Brain microvascular endothelial cell (primary cell): ENCODE results near the gene ARF3.

Experiments
- DNase-seq: peaks from one replicate; pipeline ENCODE4 v3.0.0-alpha.2; 2020
- H3K27ac ChIP-seq: fragments of 250-450 bp; sonication (Bioruptor Pico); 2 replicates; pipeline ENCODE4 v1.5.1; 2020; ENCODE audit warnings: mild to moderate bottlenecking, moderate library complexity
- H3K27me3 ChIP-seq: fragments of 250-450 bp; sonication (Bioruptor Pico); replicated peaks from 2 replicates; pipeline ENCODE4 v1.5.1; 2020; ENCODE audit warnings: mild to moderate bottlenecking
- H3K36me3 ChIP-seq: fragments of 250-450 bp; sonication (Bioruptor Pico); replicated peaks from 2 replicates; pipeline ENCODE4 v1.5.1; 2020; ENCODE audit warnings: mild to moderate bottlenecking
- H3K4me3 ChIP-seq: 2 replicates; pipeline ENCODE4 v1.5.1; 2011; ENCODE audit warnings: low read depth, mild to moderate bottlenecking, control low read depth, low read length, moderate library complexity
- in situ Hi-C: cut with HindIII; loops from 2 replicates; pipeline ENCODE4 v1.10.0; 2017; ENCODE audit warnings: low sequenced_read_pairs, low pct_ligation_motif_present
- TF ChIP-seq, protein P1 (sequence below): IDR thresholded peaks from 2 replicates; pipeline ENCODE4 v1.5.1; 2011; ENCODE audit warnings: low read depth, mild to moderate bottlenecking, moderate library complexity, low read length, control low read depth, inconsistent platforms; ENCODE audit errors: missing control alignments

Gene ARF3

GRCh38 chr12:48929551-48929950 lies 27.7 kb downstream of the ARF3 start:
- no peaks in the 10 kb centered on the region for H3K27me3 ChIP-seq
- no peak overlapping the region for H3K27ac ChIP-seq
- H3K36me3 ChIP-seq: peaks cover 46% of the 10 kb centered on the region
- DNase-seq: no peak
- in situ Hi-C loops: no loop called here
- H3K4me3 ChIP-seq: no peak overlapping the region
- TF ChIP-seq, protein P1, sequence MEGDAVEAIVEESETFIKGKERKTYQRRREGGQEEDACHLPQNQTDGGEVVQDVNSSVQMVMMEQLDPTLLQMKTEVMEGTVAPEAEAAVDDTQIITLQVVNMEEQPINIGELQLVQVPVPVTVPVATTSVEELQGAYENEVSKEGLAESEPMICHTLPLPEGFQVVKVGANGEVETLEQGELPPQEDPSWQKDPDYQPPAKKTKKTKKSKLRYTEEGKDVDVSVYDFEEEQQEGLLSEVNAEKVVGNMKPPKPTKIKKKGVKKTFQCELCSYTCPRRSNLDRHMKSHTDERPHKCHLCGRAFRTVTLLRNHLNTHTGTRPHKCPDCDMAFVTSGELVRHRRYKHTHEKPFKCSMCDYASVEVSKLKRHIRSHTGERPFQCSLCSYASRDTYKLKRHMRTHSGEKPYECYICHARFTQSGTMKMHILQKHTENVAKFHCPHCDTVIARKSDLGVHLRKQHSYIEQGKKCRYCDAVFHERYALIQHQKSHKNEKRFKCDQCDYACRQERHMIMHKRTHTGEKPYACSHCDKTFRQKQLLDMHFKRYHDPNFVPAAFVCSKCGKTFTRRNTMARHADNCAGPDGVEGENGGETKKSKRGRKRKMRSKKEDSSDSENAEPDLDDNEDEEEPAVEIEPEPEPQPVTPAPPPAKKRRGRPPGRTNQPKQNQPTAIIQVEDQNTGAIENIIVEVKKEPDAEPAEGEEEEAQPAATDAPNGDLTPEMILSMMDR: no peak

- TF ChIP-seq, protein P1: no peak
- Histone ChIP-seq H3K27ac (no peak overlapping the region), H3K36me3 (peaks cover 42% of the 10 kb centered on the region), H3K4me3 (no peak overlapping the region), H3K27me3 (no peaks in the 10 kb centered on the region)
- in situ Hi-C loops: no loop called here
- no peak for DNase-seq
Observed at GRCh38 chr12:48927261-48927660, 30.0 kb downstream of the ARF3 start.

GRCh38 chr12:48925304-48926011 lies 31.8 kb downstream of the ARF3 start, which contains the start of gene FKBP11:
TSS of gene FKBP11 (minus strand) at chr12:48925492. CDS start at chr12:48925428, 64 bp downstream.
- TF ChIP-seq, protein P1: no peak
- peak within 1 kb of the TSS; percentile 68 for H3K27ac ChIP-seq
- in situ Hi-C loops: no loop called here
- H3K4me3 ChIP-seq: peak within 1 kb of the TSS; percentile 92
- no peaks in the 10 kb centered on the region for H3K27me3 ChIP-seq
- peaks cover 35% of the 10 kb centered on the region for H3K36me3 ChIP-seq
- peak; percentile 22 for DNase-seq

DNA sequence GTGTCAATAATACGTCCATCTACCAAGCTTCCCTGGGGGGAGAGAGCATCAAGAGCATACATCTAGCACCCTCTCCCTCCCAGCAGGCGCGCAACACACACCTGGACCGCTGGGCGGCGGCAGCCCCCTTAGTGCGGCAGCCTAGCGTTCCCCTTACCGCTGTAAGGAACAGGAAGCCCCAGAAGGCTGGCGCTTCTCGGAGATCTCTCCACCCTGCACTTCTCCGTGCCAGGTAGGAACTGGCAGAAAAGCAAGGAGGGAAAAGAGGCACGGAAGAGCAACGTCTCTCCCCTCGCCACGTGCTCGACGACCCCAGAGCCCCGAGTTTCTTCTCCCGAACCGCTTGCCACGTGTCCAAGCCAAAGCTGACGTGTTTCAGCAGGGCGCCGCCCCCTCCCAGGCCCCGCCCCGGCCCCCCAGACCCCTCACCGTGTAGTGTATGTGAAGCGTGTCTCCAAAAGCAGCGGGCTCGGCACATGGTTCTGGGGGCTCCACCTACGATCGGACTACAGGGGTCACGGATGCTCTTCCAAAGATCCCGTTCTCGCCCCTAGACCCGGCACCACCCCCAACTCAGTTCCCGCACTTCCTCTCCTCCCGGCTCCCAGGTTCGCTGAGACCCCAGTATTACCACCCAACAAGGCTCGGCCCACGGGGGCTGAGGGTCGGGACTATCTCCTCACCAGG lies 32.5 kb downstream of the ARF3 start:
- H3K36me3 ChIP-seq: peaks cover 31% of the 10 kb centered on the region
- no peaks in the 10 kb centered on the region for H3K27me3 ChIP-seq
- peak; percentile 34 for DNase-seq
- TF ChIP-seq, protein P1: peak; percentile 78
- in situ Hi-C loops: no loop called here
- H3K4me3 ChIP-seq: peak overlapping the region; percentile 92
- H3K27ac ChIP-seq: peak overlapping the region; percentile 68

DNA sequence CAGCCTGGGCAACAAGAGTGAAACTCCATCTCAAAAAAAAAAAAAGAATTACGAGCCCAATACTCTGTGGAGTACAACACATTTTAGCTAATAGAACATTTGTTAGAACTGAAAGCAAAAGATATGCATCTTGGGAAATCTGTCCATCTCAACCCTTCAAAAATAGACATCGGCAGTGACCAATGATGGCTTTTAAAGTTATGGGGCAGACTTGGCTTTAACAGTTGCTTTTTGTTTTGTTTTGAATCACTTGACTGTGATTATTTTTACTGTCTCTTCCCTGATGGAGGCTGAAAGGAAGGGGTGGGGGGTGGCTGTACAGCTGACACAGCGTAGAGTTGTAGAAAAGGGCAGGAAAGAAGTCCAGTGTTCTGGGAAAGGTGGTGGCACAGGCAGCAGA lies 34.2 kb downstream of the ARF3 start:
- TF ChIP-seq, protein P1: no peak
- Histone ChIP-seq H3K4me3 (no peak overlapping the region), H3K27ac (no peak overlapping the region), H3K27me3 (no peaks in the 10 kb centered on the region), H3K36me3 (peaks cover 22% of the 10 kb centered on the region)
- no peak for DNase-seq
- in situ Hi-C loops: no loop called here
